HG03025 (cell line): Measurements from ENCODE around the gene EDIL3.

Source experiments
- ATAC-seq: cut with Tn5 transposase; IDR thresholded peaks from one replicate; pipeline ENCODE4 v1.9.1; 2021; ENCODE audit warnings: mild to moderate bottlenecking, moderate library complexity; ENCODE audit not compliant: unreplicated experiment, low FRiP score

Gene EDIL3

GRCh38 chr5:83924171-83924570 is 460.5 kb downstream of the EDIL3 start:
- no peak for ATAC-seq

DNA sequence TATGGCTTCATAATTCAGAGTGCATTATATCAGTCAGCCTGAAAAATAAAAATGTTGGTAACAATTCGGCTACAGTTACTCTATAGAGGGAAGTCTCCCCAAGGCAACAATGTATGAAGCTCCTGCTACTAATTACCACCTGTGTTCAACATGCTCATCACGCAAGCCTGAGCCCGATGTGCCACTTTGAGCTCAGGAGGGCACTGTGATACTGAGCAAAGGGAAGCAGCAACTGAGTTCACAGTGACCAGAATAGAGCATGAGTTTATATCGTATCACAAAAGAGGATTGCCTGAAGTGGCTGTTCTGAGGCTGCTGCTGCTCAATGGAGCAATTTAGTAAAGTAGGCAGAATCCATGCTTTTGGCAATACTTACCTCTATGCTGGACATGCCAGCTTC is 462.0 kb downstream of the EDIL3 start:
- ATAC-seq: no peak

DNA sequence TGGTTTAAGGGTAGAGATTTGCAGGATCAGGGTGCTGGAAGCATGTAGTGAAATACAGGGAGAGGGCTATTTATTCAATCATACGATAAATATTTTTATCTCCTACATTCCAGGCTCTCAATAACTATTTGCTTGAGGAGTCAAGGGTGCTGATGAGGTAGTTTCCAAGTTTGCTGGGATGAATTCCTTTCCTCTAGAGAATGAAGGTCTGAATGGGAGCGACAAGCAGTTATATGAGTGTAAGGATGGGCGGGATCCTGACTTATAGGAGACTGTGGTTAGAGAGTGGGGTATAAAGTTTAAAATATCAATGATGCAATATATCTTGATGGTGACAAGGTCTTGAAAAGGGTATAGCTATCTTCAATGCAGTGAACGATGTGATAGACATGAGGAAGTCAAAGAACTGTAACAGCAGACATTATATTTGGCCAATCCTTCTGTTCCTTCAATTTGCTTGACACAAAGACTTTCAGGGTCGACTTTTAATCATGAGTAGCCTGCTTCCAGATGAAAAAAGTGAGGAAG is 462.9 kb downstream of the EDIL3 start:
- no peak for ATAC-seq

DNA sequence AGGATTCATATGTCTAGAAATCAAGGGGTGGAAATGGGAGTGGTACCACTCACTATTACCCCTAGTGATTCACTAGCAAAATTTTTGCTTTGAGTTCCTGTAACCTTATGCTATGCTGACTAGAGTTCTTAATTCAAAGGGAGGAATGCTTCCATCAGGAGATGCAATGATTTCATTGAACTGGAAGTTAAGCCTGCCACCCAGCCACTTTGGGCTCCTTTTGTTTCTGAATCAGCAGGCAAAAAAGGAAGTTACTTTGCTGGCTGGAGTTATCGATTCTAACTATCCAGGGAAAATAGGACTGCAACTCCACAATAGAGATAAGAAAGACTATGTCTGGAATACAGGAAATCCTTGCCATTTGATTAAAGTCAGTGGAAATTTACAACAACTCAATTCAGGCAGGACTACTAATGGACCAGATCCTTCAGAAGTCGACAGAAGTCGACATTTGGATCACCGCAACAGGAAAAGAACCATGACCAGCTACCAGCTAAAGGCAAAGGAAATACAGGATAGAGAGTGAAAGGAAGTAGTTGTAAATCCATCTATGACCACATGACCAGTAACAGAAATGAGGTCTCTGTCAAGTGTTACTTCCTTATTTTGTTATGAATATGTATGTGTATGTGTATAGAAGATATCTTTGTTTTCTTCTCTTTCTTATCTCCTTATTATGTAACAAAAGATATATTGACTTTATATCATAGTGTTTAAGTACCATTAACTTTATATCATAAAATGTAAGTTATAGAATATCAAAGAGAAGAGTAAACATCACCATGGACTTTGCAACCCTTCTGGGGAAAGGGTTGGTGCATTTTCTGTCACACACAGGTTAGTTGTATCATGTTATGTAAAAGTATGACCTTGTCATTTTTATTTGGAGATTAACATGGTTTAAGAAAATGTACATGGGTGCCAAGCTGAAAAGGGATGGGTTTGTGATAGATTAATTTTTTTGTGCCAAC is 465.3 kb downstream of the EDIL3 start:
- no peak for ATAC-seq

DNA sequence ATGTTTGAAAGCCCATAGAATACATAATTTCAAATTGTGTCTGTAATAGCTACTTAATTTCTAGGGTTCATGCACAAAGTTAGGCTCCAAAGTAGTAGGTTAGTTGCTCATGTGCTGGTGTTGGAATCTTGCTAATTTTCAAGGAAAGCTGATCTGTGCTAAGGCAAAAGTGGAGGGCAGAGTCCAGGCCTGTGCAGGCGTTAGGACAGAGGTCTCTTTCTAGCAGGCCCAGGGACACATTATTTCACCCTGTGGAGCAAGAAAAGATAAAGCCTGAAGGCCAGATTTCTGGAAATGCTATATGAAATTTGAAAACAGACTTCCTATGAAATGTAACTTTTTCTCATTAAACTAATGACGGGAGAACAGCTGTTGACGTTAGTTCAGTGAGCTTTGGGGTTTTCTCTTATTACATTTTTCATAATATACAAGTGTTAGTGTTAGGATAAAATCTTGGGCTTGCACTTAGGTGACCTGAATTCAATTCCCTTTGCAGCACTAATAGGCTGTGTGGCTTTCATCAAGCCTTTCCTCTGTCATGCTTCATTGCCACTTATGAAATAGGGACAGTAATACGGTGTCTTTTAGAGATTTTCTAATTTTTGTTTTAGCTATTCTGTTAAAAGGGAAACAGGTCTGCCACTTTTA is 467.3 kb downstream of the EDIL3 start:
- no peak for ATAC-seq

GRCh38 chr5:83914662-83915418 is 469.8 kb downstream of the EDIL3 start:
- ATAC-seq: no peak

DNA sequence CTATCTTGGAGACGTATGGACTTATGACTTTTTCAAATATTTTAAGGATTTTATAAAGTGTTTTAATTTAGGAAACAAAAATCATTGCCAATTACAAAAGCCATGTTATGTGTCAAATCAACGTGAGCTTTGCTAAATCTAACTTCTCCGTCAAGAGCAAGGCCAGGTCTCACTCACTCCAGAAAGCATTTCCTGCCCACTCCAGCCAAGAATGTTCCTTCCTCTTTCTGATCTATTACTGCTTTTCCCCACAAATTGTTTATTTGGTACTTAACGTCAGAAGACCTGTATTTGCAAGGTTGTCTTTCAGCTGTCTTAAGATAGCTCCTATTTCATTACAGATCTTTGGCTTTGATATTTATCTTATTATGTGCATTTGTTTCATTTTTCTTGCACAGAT is 470.5 kb downstream of the EDIL3 start:
- no peak for ATAC-seq

- ATAC-seq: no peak
Measured at GRCh38 chr5:83913593-83913992, 471.1 kb downstream of the EDIL3 start.

GRCh38 chr5:83911367-83911919 is 473.2 kb downstream of the EDIL3 start:
- no peak for ATAC-seq

DNA sequence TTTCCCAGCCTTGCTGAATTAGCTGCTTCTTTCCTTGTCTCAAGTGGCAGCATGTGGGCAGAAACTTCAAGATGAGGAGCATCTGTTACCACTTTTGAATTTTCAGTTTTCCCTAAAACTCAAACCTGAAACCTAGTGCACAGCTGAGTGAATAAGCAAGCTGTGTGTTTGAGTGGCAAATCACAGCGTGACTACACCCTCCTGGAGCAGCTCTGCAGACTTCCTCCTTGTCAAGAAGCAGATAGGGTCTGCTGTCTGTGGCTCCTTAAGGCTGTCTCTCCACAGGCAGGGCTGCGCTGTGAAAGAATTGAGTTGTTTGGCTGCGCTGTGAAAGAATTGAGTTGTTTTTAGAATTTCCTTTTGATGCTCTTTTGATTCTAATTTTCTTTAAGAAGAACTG is 484.4 kb downstream of the EDIL3 start:
- no peak for ATAC-seq

- no peak for ATAC-seq
Measured at GRCh38 chr5:83899326-83899970, 485.2 kb downstream of the EDIL3 start.

- no peak for ATAC-seq
Measured at GRCh38 chr5:83895860-83896259, 488.8 kb downstream of the EDIL3 start.

GRCh38 chr5:83891261-83891660 is 493.4 kb downstream of the EDIL3 start:
- no peak for ATAC-seq
